HepG2 (cell line): Measurements from ENCODE around the gene C2CD2.

ENCODE experiments used
- CREB1 ChIP-seq, 2 experiments: fragments of 450-650 bp in 1 of 2; IDR thresholded peaks; 2 replicates each; pipeline ENCODE4 v1.6.1; 2016 to 2017; ENCODE audit warnings: control low read depth in 1 of 2, mild to moderate bottlenecking in 1 of 2, missing compliant biosample characterization in 1 of 2, missing genetic modification characterization in 1 of 2
- CTCF ChIP-seq: sonication (generic); formaldehyde crosslinking; IDR thresholded peaks from 2 replicates; pipeline ENCODE4 v1.5.0; 2020; ENCODE audit warnings: mild to moderate bottlenecking, missing genetic modification reagents, moderate library complexity
- HNF1B ChIP-seq: sonication (generic); formaldehyde crosslinking; IDR thresholded peaks from 2 replicates; pipeline ENCODE4 v1.5.1; 2020; ENCODE audit warnings: mild to moderate bottlenecking, moderate library complexity, missing genetic modification reagents
- ISL2 ChIP-seq: sonication (generic); formaldehyde crosslinking; IDR thresholded peaks from 2 replicates; pipeline ENCODE4 v1.5.0; 2020; ENCODE audit warnings: missing genetic modification reagents
- NFKBIZ ChIP-seq: IDR thresholded peaks from 2 replicates; pipeline ENCODE4 v1.6.1; 2018; ENCODE audit warnings: missing genetic modification reagents, missing compliant biosample characterization
- SOX5 ChIP-seq: IDR thresholded peaks from 2 replicates; pipeline ENCODE4 v1.6.1; 2016; ENCODE audit warnings: borderline replicate concordance
- ZFP1 ChIP-seq: IDR thresholded peaks from 2 replicates; pipeline ENCODE4 v1.6.1; 2016
- ZNF646 ChIP-seq: sonication (generic); formaldehyde crosslinking; IDR thresholded peaks from 2 replicates; pipeline ENCODE4 v1.9.0; 2021; ENCODE audit warnings: mild to moderate bottlenecking, missing genetic modification reagents

GRCh38 chr21:41876928-41877652 is 76.7 kb downstream of the C2CD2 start:
- TF ChIP-seq SOX5 (CRISPR knock-in tag), result no peak
- peak; percentile 19; the same call in 1 of the 2 replicates for TF ChIP-seq CTCF
- no peak for TF ChIP-seq ZNF646 (CRISPR knock-in tag)
- no peak for TF ChIP-seq HNF1B (CRISPR knock-in tag)
- TF ChIP-seq CREB1 (IDR thresholded peaks at IDR 0.05), result no peak
- TF ChIP-seq CREB1 (CRISPR knock-in tag; IDR thresholded peaks at IDR 0.05), result no peak
- TF ChIP-seq NFKBIZ (CRISPR knock-in tag), result no peak
- TF ChIP-seq ZFP1 (CRISPR knock-in tag), result no peak
- TF ChIP-seq ISL2 (CRISPR knock-in tag), result no peak
